Nephron progenitor cell (in vitro differentiated cells): ENCODE results near the gene PSMA6.

ENCODE experiments used
- DNase-seq: peaks from one replicate; pipeline ENCODE4 v3.0.0; 2021
- H3K27ac Mint-ChIP-seq: 2 replicates; pipeline ENCODE4 v1.8.0; 2021; ENCODE audit warnings: mild to moderate bottlenecking, moderate library complexity, mixed read lengths
- H3K27me3 Mint-ChIP-seq: 2 replicates; pipeline ENCODE4 v1.8.0; 2021; ENCODE audit warnings: mild to moderate bottlenecking, low read depth, mixed read lengths; ENCODE audit not compliant: poor library complexity
- H3K36me3 Mint-ChIP-seq: 2 replicates; pipeline ENCODE4 v1.8.0; 2021; ENCODE audit warnings: low read depth, mixed read lengths
- H3K4me1 Mint-ChIP-seq: 2 replicates; pipeline ENCODE4 v1.8.0; 2021; ENCODE audit warnings: mixed read lengths
- H3K4me3 Mint-ChIP-seq: 2 replicates; pipeline ENCODE4 v1.8.0; 2021; ENCODE audit warnings: mild to moderate bottlenecking, moderate library complexity, mixed read lengths
- H3K9me3 Mint-ChIP-seq: 2 replicates; pipeline ENCODE4 v1.8.0; 2021; ENCODE audit warnings: mild to moderate bottlenecking, moderate library complexity, mixed read lengths
- TF ChIP-seq, protein P1 (sequence below): fragments of 200-600 bp; sonication (generic); IDR thresholded peaks from 2 replicates; pipeline ENCODE4 v1.5.0; 2021; ENCODE audit warnings: antibody characterized with exemption

Gene PSMA6

DNA sequence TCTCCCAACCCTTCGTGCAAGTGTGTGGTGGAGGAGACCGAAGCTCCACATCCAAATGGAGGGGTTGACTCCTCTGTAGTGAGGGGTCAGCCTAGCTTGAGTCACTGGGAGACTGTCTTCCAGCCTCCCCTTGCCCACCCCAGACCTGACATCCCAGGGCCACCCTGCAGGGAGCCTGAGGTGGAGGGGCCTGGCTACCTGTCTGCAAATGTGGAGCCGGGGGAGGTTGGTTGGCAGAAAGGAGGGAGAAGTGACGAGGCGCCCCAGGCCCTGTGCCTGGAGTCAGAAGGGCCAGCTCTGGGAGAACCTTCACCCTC lies 74.8 kb downstream of the PSMA6 start:
- Mint-ChIP-seq H3K4me3 (no peak overlapping the region), H3K36me3 (no peaks in the 10 kb centered on the region), H3K4me1 (peaks cover 56% of the 10 kb centered on the region), H3K27me3 (peaks cover 8% of the 10 kb centered on the region), H3K9me3 (peaks cover 8% of the 10 kb centered on the region), H3K27ac (peak overlapping the region; percentile 82)
- no peak for DNase-seq
- TF ChIP-seq, protein P1, sequence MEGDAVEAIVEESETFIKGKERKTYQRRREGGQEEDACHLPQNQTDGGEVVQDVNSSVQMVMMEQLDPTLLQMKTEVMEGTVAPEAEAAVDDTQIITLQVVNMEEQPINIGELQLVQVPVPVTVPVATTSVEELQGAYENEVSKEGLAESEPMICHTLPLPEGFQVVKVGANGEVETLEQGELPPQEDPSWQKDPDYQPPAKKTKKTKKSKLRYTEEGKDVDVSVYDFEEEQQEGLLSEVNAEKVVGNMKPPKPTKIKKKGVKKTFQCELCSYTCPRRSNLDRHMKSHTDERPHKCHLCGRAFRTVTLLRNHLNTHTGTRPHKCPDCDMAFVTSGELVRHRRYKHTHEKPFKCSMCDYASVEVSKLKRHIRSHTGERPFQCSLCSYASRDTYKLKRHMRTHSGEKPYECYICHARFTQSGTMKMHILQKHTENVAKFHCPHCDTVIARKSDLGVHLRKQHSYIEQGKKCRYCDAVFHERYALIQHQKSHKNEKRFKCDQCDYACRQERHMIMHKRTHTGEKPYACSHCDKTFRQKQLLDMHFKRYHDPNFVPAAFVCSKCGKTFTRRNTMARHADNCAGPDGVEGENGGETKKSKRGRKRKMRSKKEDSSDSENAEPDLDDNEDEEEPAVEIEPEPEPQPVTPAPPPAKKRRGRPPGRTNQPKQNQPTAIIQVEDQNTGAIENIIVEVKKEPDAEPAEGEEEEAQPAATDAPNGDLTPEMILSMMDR: no peak
